HEK293 (cell line): ENCODE data around the gene GPX1.

Experiments
- CTCF ChIP-seq: fragments of 450-650 bp; formaldehyde crosslinking; IDR thresholded peaks from 2 replicates; pipeline ENCODE4 v1.5.1; 2016; ENCODE audit warnings: missing biosample characterization, missing genetic modification characterization
- REPIN1 ChIP-seq: fragments of 450-650 bp; formaldehyde crosslinking; IDR thresholded peaks from 2 replicates; pipeline ENCODE4 v1.5.1; 2017; ENCODE audit warnings: missing biosample characterization, missing genetic modification characterization, low read depth
- ZBTB44 ChIP-seq: fragments of 450-650 bp; IDR thresholded peaks from 2 replicates; pipeline ENCODE4 v1.5.1; 2018; ENCODE audit warnings: missing biosample characterization, mild to moderate bottlenecking, missing genetic modification characterization
- ZNF184 ChIP-seq: fragments of 450-650 bp; IDR thresholded peaks from 2 replicates; pipeline ENCODE4 v1.5.1; 2018; ENCODE audit warnings: missing biosample characterization, mild to moderate bottlenecking, missing genetic modification characterization
- ZNF24 ChIP-seq: fragments of 450-650 bp; formaldehyde crosslinking; IDR thresholded peaks from 2 replicates; pipeline ENCODE4 v1.5.1; 2016; ENCODE audit warnings: missing biosample characterization, missing genetic modification characterization
- ZNF362 ChIP-seq: fragments of 450-650 bp; formaldehyde crosslinking; IDR thresholded peaks from 2 replicates; pipeline ENCODE4 v1.5.1; 2016; ENCODE audit warnings: missing biosample characterization, missing genetic modification characterization
- ZNF391 ChIP-seq: fragments of 450-650 bp; formaldehyde crosslinking; IDR thresholded peaks from 2 replicates; pipeline ENCODE4 v1.5.1; 2016; ENCODE audit warnings: low read depth, missing biosample characterization, missing genetic modification characterization, borderline replicate concordance
- ZNF521 ChIP-seq: fragments of 450-650 bp; formaldehyde crosslinking; IDR thresholded peaks from 2 replicates; pipeline ENCODE4 v1.5.1; 2017; ENCODE audit warnings: missing biosample characterization, mild to moderate bottlenecking, missing genetic modification characterization
- ZNF548 ChIP-seq: fragments of 450-650 bp; formaldehyde crosslinking; IDR thresholded peaks from 2 replicates; pipeline ENCODE4 v1.5.1; 2016; ENCODE audit warnings: missing biosample characterization, missing genetic modification characterization
- ZNF561 ChIP-seq: fragments of 450-650 bp; IDR thresholded peaks from 2 replicates; pipeline ENCODE4 v1.5.1; 2018; ENCODE audit warnings: missing biosample characterization, missing genetic modification characterization, borderline replicate concordance

- TF ChIP-seq CTCF (tag by site-specific recombination): no peak
- no peak for TF ChIP-seq ZNF548 (tag by site-specific recombination)
- no peak for TF ChIP-seq ZNF561 (tag by site-specific recombination)
- no peak for TF ChIP-seq ZNF24 (tag by site-specific recombination)
- no peak for TF ChIP-seq REPIN1 (tag by site-specific recombination)
- no peak for TF ChIP-seq ZBTB44 (tag by site-specific recombination)
- no peak for TF ChIP-seq ZNF184 (tag by site-specific recombination)
- no peak for TF ChIP-seq ZNF362
- TF ChIP-seq ZNF391: no peak
- TF ChIP-seq ZNF521 (tag by site-specific recombination): no peak
Measured at GRCh38 chr3:49343163-49343562, 15.0 kb downstream of the GPX1 start.
